GM12801 (cell line): Measurements from ENCODE around the gene SMARCC2.

Experiments
- TF ChIP-seq, protein P1 (sequence below): IDR thresholded peaks from one replicate; pipeline ENCODE4 v1.5.1; 2011; ENCODE audit warnings: control low read depth; ENCODE audit not compliant: insufficient read length; ENCODE audit errors: extremely low read depth

SMARCC2 gene

DNA sequence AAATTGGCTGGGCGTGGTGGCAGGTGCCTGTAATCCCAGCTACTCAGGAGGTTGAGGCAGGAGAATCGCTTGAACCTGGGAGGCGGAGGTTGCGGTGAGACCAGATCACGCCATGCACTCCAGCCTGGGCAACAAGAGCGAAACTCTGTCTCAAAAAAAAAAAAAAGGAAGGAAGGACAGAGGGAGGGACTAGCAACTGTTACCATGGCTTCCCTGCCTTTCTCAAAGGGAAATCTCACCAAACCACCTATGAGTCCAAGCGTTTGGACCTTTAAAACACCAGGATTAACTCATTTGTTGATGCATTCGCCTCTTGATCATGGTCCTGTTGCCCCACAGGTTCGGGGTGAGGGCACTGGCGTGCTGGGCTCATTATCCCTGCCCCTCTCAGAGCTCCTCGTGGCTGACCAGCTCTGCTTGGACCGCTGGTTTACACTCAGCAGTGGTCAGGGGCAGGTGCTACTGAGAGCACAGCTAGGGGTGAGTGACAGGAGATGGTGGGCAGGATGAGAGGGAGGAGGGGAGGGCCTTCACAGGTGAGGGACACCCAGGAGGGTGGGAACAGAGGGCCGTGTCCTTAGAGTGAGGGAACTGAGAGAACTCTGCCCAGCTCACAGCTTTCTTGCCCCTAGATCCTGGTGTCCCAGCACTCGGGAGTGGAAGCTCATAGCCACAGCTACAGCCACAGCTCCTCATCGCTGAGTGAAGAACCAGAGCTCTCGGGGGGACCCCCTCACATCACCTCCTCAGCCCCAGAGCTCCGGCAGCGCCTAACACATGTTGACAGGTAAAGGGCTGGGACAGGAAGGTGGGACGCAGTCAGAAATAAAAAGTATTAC lies 47.1 kb downstream of the SMARCC2 start:
- TF ChIP-seq, protein P1, sequence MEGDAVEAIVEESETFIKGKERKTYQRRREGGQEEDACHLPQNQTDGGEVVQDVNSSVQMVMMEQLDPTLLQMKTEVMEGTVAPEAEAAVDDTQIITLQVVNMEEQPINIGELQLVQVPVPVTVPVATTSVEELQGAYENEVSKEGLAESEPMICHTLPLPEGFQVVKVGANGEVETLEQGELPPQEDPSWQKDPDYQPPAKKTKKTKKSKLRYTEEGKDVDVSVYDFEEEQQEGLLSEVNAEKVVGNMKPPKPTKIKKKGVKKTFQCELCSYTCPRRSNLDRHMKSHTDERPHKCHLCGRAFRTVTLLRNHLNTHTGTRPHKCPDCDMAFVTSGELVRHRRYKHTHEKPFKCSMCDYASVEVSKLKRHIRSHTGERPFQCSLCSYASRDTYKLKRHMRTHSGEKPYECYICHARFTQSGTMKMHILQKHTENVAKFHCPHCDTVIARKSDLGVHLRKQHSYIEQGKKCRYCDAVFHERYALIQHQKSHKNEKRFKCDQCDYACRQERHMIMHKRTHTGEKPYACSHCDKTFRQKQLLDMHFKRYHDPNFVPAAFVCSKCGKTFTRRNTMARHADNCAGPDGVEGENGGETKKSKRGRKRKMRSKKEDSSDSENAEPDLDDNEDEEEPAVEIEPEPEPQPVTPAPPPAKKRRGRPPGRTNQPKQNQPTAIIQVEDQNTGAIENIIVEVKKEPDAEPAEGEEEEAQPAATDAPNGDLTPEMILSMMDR, result no peak

DNA sequence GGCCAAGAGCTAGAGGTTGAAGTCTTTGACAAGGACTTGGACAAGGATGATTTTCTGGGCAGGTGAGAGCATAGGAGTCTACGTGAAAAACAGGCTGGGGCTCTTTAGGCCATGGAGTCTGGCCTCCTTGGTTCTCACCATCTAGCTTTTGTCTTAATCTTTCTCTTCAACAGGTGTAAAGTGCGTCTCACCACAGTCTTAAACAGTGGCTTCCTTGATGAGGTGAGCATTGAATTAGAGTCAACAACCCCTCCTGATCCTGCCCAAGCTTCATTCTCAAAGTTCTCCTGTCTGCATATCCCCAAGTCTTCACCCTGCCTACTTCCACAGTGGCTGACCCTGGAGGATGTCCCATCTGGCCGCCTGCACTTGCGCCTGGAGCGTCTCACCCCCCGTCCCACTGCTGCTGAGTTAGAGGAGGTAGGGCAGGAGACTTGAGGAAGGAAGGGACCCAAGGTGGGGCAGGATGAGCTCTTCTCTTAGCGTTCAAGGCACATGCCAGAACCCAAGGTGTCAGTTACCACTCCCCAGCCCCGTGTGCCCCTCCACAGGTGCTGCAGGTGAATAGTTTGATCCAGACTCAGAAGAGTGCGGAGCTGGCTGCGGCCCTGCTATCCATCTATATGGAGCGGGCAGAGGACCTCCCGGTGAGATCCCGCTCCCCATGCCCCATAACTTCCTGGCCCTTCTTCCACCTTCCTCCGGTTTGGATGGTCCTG lies 51.3 kb downstream of the SMARCC2 start:
- TF ChIP-seq, protein P1, result no peak

DNA sequence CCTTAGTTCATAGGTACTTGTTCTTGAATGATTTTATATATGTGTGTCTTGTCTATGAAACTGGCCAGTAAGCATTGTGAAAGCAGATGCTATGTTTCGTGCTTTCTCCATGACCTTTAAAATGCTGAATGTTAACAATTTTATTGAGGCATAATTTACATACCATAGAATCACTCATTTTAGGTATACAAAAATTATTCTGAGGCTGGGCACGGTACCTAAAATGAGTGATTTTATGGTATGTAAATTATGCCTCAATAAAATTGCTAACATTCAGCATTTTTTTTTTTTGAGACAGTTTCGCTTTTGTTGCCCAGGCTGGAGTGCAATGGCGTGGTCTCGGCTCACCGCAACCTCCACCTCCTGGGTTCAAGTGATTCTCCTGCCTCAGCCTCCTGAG lies 54.4 kb downstream of the SMARCC2 start:
- TF ChIP-seq, protein P1, result no peak

DNA sequence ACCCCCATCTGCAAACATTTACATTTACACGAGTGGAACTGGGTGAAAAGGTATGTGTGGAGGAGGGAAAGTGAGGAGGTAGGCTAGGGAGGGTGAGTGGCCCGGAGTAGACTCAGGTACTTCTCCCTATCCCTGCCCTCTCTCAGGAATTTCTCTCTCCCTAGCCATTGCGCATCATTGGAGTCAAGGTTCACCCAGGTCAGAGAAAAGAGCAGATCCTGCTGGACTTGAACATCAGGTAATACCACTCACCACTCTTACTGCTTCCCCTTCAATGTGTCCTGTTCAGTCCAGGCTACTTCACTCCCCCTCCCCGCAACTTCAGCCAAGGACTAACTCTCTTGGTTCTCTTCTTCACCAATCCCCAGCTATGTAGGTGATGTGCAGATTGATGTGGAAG lies 58.4 kb downstream of the SMARCC2 start:
- TF ChIP-seq, protein P1, result no peak

DNA sequence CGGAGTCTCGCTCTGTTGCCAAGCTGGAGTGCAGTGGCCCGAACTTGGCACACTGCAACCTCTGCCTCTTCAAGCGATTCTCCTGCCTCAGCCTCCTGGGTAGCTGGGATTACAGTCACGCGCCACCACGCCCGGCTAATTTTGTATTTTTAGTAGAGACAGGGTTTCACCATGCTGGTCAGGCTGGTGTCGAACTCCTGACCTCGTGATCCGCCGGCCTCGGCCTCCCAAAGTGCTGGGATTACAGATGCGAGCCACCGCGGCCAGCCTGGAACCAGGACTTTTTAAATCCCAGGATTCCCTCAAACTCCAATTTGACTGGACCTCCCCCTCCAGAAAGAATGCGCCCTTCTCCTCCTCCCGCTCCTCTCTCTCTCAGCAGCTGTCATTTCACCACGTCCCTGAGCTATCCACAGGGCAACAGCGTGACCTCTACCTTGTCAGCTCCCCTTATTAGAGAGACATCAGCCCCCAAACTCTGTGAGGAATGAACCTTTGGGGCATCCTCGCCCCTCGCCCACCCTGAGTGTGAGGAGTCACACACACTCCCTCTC lies 59.3 kb downstream of the SMARCC2 start:
- TF ChIP-seq, protein P1, result no peak

DNA sequence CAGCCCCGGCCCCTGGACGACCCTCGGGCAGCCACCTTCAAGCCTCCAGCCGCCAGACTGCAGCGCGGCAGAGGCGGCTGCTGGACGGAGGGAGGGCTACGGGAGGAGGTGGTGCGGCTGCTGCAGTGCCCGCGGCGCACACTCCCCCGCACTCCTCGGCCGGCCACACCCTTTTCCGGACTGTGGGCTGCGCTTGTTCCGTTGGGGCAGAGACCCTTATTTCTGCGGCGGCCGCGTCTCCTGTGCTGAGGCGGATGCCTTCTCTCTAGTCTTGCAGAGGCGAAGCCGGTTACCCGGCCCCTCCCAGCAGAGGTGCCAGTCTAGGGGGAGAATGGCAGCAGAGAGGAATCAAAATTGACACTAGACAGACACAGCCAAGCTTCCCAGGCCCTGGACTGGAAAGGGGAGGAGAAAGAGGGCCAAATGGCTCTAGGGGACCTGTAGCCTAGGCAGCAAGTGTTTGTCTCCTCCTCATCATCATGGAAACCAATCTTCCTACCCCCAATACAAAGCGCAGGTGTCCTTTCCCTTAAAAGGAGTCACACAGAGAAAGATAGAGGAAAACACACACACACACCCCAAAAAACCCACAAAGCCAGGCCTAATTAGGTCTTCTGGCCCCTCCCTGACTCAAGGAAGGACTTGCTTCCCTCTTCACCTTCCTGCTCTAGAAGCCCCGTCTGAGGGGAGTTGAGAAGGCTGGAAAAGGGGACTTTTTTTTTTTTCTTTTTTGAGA lies 59.9 kb downstream of the SMARCC2 start:
- TF ChIP-seq, protein P1, result no peak
